HG03280 (cell line): ENCODE results near the gene LSM10.

Source experiments
- ATAC-seq: cut with Tn5 transposase; IDR thresholded peaks from one replicate; pipeline ENCODE4 v1.9.1; 2021; ENCODE audit warnings: mild to moderate bottlenecking, moderate library complexity; ENCODE audit not compliant: unreplicated experiment

Gene LSM10

DNA sequence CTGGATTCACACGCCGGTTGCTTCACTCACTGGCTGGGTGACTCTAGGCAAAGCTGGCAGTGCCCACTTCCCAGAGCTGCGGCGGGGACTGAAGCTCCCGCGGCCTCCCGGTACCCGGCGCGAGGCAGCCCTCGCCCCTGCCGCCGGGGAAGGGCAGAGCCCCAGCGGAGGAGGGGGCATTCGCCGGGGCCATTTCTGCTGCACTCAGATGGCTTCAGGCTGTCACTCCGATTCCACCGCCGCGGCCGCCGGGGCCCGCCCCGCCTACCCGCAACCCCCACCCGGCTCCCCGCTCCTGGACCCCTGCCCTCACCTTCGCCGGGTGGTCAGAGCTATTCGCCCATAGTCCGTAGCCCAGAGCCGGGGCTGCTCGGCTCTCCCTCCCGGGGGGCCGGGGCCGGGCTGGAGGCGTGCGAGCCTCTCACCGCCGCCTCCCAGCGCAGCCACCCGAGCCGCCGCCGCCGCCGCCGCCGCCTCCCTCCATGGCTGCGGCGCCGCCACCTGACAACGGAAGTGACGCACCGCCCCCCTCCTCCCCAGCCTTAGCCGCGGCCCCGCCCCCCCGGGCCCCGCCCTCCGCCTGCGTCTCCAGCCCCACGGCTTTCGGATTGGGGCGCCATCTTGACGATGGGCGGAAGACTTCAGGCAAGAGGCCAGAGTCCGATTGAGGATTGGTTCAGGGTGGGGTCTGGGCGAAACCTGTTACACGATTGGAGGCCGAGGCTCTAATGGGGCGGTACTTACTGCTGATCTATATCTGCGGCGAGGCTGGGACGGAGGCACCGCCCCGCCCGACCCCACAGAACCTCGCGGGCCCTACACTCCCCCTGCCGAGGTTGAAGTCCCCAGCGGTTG is 12.1 kb downstream of the LSM10 start, which contains the start of gene STK40:
TSS of gene STK40 (minus strand) at position 515 of the 855 bp plus-strand sequence. CDS start 24,592 bp downstream, outside the sequence.
- ATAC-seq: peak; percentile 86

DNA sequence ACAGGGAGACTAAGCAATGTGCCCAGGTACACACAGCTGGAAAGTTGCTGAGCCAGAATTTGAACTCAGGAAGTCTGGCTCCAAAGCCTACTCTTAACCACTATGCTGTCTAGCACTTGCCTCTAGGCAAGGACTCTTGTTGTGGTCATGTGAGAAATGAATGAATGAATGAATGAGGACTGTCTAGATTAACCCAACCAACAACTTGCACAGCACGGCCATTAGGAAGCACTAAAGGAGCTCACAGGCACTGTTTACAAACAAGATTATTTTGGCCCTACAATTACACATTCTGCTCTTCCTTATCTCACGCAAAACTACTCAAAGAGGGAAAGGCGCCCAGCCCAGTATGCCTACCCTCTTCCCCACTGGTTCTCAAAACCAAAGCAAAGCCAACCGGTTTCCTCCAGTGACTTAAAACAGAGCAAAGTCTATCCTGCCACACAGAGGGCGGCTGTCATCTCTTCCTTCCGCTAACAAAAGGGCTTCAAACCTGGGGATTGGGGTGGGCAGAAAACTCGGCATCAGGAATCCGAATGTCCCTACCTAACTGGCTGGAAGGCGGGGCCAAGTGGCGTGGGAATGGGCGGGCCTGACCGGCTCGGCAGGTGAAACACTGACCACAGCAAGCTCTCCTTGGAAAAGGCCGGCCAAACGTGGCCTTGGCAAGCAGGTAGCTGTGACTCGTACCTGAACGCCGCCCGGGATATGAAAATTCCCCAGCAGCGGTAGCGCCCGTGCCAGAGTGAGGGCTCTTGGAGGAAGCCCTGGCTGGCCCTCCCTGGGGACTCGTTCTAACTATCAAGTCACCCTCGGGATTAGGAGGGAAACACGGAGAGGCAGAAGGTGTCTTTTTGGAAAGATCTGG is 12.9 kb downstream of the LSM10 start:
- no peak for ATAC-seq

DNA sequence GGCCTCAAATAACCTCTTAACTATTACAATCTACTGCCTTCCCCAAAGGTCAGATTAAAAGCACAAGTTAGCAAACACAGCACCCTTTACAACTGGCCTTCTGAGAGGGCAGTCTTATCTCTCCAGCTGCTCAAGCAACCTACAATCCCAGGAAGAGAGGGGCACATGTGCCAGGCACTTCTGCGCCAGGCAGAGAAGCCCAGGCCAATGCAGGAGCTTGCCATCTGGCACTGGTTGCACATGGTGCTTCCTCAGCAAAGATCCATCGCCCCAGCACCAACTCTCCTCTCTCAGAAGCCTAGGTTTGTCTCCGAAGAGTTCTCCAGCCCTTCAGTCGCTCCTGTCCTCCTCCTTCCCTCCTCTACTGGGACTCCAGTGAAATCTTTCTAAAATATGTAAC is 14.5 kb downstream of the LSM10 start:
- ATAC-seq: no peak

DNA sequence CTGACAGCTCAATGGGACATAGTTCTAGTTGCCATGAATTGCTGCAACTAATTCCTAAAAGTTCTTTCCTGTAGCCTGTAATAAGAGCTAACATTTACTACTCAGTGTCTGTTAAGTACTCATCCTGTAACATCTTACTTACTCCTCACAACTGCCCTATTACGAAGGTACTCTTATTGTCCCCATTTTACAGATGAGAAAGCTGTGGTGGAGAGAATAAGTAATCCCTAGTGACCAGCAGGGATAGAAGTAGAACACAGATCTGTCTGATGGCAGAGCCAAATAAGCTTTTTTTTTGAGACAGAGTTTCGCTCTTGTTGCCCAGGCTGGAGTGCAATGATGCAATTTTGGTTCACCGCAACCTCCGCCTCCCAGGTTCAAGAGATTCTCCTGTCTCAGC is 15.0 kb downstream of the LSM10 start:
- ATAC-seq: no peak

DNA sequence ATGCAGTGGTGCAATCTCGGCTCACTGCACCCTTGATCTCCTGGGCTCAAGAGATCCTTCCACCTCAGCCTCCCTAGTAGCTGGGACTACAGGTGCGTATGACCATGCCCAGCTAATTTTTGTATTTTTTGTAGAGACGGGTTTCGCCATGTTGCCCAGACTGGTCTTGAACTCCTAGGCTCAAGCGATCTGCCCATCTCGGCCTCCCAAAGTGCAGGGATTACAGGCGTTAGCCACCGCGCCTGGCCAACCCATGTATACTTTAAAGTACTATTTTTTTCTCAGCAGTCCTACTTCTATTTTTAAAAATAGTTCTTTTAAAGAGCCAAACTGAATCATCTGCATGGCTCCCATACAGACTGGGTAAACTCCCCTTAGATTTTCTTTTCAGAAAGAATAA is 15.5 kb downstream of the LSM10 start:
- no peak for ATAC-seq

DNA sequence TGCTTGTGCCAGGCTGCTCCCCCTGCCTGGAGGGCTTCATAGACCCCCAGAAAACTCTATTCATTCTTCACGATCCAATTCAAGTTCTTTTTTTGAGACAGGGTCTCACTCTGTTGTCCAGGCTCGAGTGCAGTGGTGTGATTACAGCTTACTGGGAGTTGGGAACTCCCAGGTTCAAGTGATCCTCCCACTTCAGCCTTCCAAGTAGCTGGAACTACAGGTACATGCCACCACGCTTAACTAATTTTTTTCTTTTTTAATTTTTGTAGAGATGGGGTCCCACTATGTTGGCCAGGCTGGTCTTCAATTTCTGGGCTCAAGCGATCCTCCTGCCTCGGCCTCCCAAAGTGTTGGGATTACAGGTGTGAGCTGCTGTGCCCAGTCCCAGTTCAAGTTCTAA is 16.3 kb downstream of the LSM10 start:
- ATAC-seq: no peak

DNA sequence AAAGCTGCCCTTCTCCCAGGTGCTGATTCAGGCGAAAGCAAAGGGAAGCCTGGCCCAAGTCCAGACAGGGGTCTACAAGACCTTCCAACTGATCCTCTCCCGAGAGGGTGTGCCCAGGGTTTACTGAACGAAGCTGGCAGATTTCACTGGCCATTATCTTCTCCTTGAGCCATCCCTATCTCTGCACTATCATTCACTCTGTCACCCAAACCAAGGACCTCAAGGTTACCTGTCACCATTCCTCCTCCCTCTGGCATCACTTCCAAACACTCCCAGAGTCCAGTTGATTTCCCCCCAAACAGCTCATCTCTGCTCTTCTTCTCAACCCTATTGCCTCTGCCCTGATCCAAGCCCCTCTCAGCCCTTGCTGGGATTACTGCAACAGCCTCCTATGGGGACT is 16.9 kb downstream of the LSM10 start:
- ATAC-seq: no peak

DNA sequence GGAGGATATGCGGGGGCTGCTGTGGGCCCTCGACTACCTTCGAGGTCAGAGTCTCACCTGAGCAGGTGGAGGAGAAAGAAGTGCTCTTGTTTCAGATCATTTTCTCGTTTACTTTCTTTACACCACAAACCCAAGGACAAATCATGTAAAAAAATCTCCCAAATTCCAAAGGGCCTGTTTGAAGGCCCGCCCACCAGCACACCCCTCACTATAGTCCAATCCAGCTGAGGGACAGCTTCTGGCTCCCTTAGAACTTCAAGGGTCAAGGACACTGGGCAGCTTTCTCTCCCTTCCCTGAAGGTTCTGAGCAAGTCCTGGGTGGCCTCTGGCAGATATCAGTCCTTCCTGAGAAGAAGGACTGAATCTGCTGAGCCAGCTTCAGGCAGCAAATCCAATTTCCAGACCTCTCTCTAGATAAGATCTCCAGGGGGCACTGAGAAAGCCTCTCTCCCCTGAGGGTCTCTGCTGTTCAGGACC is 17.5 kb downstream of the LSM10 start:
- no peak for ATAC-seq

DNA sequence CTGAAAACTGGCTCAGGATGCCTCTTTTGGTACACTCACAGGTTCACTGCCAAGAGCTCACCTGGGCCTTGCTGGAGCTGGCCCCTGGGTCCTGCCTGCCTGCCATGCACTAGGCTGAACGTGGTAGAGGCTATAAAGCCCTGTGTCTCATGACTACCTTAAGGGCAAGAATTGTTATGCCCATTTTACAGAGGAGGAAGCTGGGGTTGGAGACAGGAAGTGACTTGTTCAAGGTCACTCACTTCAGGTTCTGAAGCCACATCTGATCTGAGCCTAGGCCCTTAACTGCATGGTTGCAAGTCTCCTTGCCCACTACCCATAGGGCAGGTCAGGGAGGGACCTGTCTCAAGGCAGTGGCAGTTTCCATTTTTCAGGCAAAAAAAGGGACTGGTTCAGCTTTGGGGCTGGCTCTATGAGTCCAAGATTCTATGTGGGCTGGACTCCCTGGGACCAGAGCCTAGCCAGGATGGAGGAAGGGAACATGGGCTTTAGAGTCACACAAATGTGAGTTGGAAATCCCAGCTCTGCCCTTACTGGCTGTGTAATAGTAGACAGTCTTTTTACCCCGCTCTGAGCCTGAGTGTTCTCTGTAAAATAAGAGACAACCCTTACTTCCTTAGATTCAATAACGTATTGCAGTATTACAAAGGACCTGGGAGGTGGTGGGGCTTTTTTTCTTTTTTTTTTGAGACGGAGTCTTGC is 19.8 kb downstream of the LSM10 start:
- ATAC-seq: no peak

DNA sequence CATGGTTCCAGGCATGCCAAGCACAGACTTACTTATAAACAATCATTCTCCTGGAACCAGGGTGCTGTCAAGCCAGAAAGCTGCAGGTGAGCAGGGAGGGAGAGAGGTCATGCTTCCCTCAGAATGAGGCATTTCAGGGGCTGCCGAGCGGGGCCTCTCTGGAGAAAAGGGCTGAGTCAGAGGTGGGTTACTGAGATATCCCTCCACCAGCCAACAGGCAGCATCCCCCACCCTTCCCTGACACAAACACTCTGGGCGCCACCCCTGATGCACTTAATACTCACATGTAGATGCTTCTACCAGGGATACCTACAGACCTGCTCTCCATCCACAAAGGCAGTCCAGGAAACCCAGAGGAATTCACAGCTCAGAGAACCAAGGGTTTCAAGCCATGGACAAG is 25.1 kb downstream of the LSM10 start:
- no peak for ATAC-seq

DNA sequence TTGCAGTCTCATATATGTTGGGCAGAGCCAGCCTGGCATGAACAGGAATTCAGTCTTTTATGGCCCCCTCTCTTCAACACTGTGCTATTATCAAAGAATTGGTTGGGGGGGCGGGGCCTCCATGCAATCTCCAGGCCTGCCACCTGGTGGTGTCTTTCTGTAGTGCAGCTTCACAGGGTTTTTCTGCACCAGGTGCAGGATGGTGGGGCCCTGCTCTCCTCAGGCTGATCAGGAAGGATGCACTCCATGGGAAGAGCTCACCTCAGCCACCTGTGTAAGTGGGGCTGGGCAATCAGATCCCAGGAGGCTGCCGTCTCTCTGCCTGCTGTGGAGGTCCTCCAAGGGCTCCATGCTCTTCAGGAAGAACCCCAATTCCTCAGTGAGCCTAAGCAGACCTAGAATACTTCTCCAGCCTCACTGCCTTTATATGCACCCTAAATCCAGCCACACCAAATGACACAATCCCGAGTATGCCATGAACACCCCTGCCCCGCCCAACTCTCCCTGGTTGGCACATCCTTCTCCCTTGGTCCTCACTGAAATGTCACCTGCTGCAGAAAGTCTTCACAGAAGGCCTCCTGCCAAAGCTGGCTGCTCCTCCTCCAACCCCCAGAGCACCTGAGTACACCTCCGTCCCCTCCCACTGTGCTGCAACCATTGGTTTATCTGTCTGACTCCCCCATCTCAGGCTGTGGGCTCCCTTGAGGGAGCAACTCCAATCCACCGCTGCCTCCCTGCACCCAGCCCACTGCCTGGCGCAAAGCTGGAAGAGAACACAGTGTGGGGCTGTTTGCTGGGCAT is 28.4 kb downstream of the LSM10 start:
- ATAC-seq: no peak

DNA sequence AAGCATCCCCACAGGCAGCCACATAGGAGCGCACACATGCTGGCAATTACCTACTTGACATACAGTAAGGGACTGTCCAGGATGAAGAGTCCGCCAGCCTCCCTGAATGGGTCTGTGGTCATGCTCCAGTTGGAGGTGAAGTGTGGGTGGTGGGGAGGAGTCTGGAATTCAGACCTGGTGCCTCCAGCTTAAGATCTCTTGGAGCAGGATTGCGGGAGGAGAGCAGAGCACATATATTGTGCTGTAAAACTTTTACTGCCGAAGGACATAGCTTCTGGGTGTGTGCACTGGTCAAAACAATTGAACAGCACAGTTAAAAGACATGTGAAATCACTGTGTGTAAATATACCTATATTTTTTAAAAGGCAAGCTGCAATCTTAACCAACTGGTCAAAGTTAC is 29.9 kb downstream of the LSM10 start:
- ATAC-seq: no peak

DNA sequence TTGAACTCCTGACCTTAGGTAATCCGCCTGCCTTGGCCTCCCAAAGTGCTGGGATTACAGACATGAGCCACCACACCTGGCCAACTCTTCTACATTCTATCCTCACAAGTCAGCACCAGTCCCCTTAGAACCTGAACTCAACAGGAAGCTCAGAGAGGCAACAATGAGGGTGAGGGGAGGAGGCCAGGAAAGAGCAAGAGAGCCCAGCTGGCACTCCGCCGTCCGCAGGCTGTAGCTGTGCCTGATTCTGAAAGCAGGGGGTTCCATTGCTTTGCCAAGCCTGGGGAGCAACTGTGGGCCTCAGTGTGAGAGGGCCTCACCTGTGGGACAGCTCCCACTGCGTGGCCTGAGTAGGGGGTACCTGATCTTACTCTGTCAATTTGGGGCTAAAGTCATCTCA is 30.6 kb downstream of the LSM10 start:
- no peak for ATAC-seq

DNA sequence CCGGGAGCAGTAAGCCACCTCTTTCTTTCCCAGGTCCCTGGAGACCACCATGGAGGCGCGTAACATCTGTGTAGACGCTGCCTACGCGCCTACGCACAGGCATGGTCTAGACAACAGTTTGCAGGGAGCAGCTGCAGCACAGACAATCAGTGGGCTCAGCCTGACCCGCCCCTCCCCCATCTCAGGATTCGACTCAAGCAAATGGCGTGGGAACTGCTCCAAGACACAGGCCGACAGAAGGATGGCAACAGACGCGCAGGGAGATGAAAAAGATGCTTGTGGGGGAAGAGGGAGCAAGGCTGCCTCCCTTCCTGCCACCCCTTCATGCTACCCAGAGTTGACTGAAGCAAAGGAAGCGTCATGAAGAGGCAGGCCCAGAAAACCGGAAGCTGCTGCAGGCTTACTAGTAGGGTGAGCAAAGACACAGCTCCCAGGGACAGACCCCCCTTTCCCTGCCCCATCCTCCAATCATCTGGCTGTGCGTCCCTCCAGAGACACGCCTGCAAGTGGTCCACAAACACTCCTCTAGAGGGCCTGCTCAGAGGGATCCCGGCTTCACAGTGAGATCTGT is 31.5 kb downstream of the LSM10 start:
- no peak for ATAC-seq

DNA sequence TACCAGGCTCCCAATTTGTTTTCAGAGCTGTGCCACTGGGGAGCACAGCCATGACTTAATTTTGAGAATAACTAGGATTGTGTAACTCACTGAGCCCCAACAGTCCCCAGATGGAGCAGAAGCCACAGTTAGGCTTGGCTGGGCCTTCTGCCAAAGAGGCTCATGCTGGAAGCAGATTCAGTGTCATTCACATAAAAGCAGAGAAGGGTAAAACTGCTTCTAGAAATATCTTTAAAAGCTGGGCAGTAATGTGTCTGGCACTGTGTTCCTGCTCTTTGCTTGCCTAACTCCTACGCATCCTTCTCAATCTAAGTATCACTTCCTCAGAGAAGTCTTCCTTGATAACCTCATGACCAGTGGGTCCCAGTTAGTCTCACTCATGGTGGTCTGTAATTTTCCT is 32.3 kb downstream of the LSM10 start:
- no peak for ATAC-seq

DNA sequence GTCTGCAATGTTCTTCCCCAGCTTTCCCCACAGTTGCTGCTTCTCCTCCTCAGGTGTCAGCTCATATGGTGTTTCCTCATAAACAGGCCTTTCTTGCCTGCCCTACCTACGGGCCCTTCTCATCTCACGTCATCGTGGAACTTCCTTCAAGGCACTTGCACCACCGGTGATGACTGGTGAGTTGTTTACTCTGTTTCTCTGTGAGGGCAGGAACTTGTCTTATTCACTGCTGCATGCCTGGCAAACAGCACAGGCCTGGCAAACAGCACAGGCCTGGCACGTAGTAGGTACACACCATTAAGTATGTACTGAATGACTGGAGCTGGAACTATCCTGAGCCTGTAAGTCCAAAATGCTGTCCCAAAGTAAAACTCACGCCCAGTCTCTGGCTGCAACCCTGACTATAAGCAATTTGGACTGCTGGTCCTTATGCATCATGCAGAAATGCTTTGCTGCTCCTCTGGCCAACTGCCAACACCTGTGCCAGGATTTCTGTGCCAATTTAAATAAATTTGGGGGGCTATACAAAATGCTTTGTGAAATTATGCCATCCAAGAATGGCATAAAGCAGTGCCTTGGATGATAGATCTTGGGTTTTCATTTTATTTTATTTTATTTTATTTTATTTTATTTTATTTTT is 37.7 kb downstream of the LSM10 start:
- no peak for ATAC-seq

DNA sequence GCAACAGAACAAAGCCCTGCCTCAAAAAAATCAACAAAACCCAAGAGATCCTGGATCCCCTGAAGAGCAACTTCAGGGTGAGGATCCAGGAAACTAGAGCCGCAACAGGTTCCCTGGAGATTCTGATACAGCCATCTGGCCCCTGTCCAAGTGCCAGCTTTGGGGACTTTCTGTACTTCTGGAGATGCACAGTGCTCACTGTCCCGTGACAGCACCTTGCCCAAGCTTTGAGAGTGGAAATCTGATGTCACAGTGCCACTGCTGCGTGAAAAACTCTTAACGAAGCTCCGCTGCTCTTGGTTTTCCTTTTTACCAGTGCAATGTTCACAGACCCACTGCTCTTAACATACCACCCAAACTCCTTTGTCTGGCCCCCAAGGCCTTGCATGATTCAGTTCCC is 38.3 kb downstream of the LSM10 start:
- no peak for ATAC-seq

DNA sequence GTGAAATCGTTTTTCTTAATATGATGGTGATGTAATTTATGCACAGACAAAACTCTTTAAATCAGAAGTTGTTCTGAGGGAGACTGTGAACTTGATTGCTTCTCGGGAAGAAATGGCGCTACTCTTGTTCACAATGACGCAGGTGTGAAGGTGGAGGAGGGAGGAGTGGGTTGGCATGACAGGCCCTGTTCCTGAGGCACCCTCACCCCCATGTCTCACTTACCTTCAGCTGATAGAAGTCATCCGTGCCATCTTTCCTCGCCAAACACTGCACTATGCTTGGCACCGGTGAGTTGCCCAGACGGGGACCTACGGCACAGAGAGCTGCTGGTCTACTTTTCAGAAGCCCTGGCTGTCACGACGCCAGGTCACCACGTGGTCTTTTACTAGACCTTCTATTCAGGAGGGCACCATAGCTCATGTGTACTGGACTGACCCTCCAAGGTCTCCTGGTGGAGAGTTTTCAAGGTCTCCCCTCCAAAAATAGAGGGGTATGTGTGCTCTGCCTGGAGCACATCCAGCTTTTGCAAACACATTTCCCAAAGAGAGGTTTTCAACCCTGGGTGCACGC is 39.1 kb downstream of the LSM10 start:
- ATAC-seq: no peak

DNA sequence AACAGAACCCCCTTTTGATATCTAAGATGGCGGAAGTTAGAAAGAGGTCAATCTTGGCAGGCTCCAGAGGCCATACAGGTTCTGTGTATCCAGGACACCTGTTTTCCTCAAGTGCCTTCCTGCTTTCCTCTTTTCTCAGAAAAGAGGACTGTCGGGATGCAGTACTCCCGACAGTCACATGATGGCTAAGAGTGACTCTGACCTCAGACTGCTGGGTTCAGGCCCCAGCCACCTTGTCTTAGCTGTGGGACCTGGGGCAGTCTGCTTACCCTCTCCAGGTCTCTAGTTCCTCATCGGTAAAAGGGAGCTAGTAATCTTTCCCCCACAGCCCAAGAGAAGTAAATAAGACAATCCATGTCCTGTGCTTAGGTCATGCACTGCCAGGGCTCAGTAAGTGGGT is 41.9 kb downstream of the LSM10 start:
- no peak for ATAC-seq
